Liver (tissue), 9 donors: ENCODE data around the gene CHL1. TPM values are rescaled to one million over a fixed set of nuclear protein-coding genes. Genes with fewer than 3 reads are reported as not detected.

Experiments used
- DNase-seq: peaks from one replicate; pipeline ENCODE4 v3.0.0-alpha.2; 2017; ENCODE audit warnings: low spot score
- H3K27ac ChIP-seq, 2 donors: one replicate each; pipeline ENCODE4 v1.7.0; 2013; ENCODE audit warnings: inconsistent platforms in 2 of 2, low read length in 2 of 2, control low read depth in 1 of 2, low read depth in 1 of 2, mild to moderate bottlenecking in 1 of 2
- H3K27me3 ChIP-seq, 4 donors: one replicate each; pipeline versions ENCODE4 v1.6.1 to v1.7.0; 2013; ENCODE audit warnings: low read length in 3 of 4, inconsistent platforms in 1 of 4, mild to moderate bottlenecking in 1 of 4, moderate library complexity in 1 of 4; ENCODE audit not compliant: control insufficient read depth in 4 of 4, insufficient read depth in 4 of 4
- H3K36me3 ChIP-seq, 4 donors: one replicate each; pipeline versions ENCODE4 v1.6.1 to v1.7.0; 2013; ENCODE audit warnings: low read length in 3 of 4, mild to moderate bottlenecking in 3 of 4, low read depth in 1 of 4, moderate library complexity in 1 of 4; ENCODE audit not compliant: control insufficient read depth in 4 of 4, insufficient read depth in 3 of 4
- H3K4me1 ChIP-seq, 4 donors: one replicate each; pipeline versions ENCODE4 v1.6.1 to v1.7.0; 2013; ENCODE audit warnings: low read length in 3 of 4, mild to moderate bottlenecking in 3 of 4, moderate library complexity in 1 of 4; ENCODE audit not compliant: control insufficient read depth in 4 of 4, insufficient read depth in 4 of 4
- H3K4me3 ChIP-seq, 3 donors: one replicate each; pipeline versions ENCODE4 v1.6.1 to v1.7.0; 2013; ENCODE audit warnings: low read length in 3 of 3, control low read depth in 1 of 3, low read depth in 1 of 3, mild to moderate bottlenecking in 1 of 3
- H3K9ac ChIP-seq, 2 donors: one replicate each; pipeline ENCODE4 v1.7.0; 2013; ENCODE audit warnings: low read length in 2 of 2, mild to moderate bottlenecking in 2 of 2, moderate library complexity in 2 of 2, control low read depth in 1 of 2, low read depth in 1 of 2
- H3K9me3 ChIP-seq, 4 donors: one replicate each; pipeline versions ENCODE4 v1.6.1 to v1.7.0; 2013; ENCODE audit warnings: low read length in 3 of 4; ENCODE audit not compliant: control insufficient read depth in 4 of 4
- ATF3 ChIP-seq: IDR thresholded peaks from 2 replicates; pipeline ENCODE4 v1.6.1; 2016; ENCODE audit warnings: antibody characterized with exemption
- CTCF ChIP-seq: fragments of 150-350 bp; IDR thresholded peaks from 2 replicates; pipeline ENCODE4 v1.5.1; 2017; ENCODE audit warnings: improper control_type of control experiment, low read depth, low read length; ENCODE audit not compliant: missing input control
- EGR1 ChIP-seq, 2 donors: IDR thresholded peaks; 2 replicates each; pipeline ENCODE4 v1.6.1; 2016 to 2018; ENCODE audit warnings: antibody characterized with exemption in 2 of 2, low read depth in 2 of 2
- FOXA1 ChIP-seq: IDR thresholded peaks from 2 replicates; pipeline ENCODE4 v1.6.1; 2016; ENCODE audit warnings: antibody characterized with exemption
- FOXA2 ChIP-seq: IDR thresholded peaks from 2 replicates; pipeline ENCODE4 v1.6.1; 2016; ENCODE audit warnings: antibody characterized with exemption
- GABPA ChIP-seq, 2 donors: IDR thresholded peaks in 1 of 2; conservative IDR thresholded peaks in 1 of 2; 2 replicates each; pipeline ENCODE4 v1.6.1; 2016; ENCODE audit warnings: antibody characterized with exemption in 2 of 2, mild to moderate bottlenecking in 1 of 2, moderate library complexity in 1 of 2
- HNF4A ChIP-seq, 2 donors: conservative IDR thresholded peaks; 2 replicates each; pipeline ENCODE4 v1.6.1; 2016; ENCODE audit warnings: antibody characterized with exemption in 2 of 2, mild to moderate bottlenecking in 2 of 2
- HNF4G ChIP-seq: IDR thresholded peaks from 2 replicates; pipeline ENCODE4 v1.6.1; 2016; ENCODE audit warnings: antibody characterized with exemption
- JUND ChIP-seq, 2 donors: IDR thresholded peaks; 2 replicates each; pipeline ENCODE4 v1.6.1; 2016; ENCODE audit warnings: antibody characterized with exemption in 2 of 2
- MAX ChIP-seq: IDR thresholded peaks from 2 replicates; pipeline ENCODE4 v1.6.1; 2016; ENCODE audit warnings: antibody characterized with exemption
- NR2F2 ChIP-seq: IDR thresholded peaks from 2 replicates; pipeline ENCODE4 v1.6.1; 2016; ENCODE audit warnings: antibody characterized with exemption
- RAD21 ChIP-seq, 2 donors: IDR thresholded peaks; 2 replicates each; pipeline ENCODE4 v1.6.1; 2016; ENCODE audit warnings: antibody characterized with exemption in 2 of 2, mild to moderate bottlenecking in 2 of 2
- REST ChIP-seq: IDR thresholded peaks from 2 replicates; pipeline ENCODE4 v1.6.1; 2016; ENCODE audit warnings: antibody characterized with exemption, mild to moderate bottlenecking
- RXRA ChIP-seq, 2 donors: IDR thresholded peaks; 2 replicates each; pipeline ENCODE4 v1.6.1; 2017 to 2018; ENCODE audit warnings: antibody characterized with exemption in 2 of 2, mild to moderate bottlenecking in 1 of 2
- SP1 ChIP-seq: IDR thresholded peaks from 2 replicates; pipeline ENCODE4 v1.6.1; 2018; ENCODE audit warnings: antibody characterized with exemption, mild to moderate bottlenecking
- TAF1 ChIP-seq: conservative IDR thresholded peaks from 2 replicates; pipeline ENCODE4 v1.6.1; 2016; ENCODE audit warnings: antibody characterized with exemption, mild to moderate bottlenecking
- YY1 ChIP-seq: IDR thresholded peaks from 2 replicates; pipeline ENCODE4 v1.6.1; 2016; ENCODE audit warnings: antibody characterized with exemption, mild to moderate bottlenecking
- ZBTB33 ChIP-seq: IDR thresholded peaks from 2 replicates; pipeline ENCODE4 v1.6.1; 2016; ENCODE audit warnings: antibody characterized with exemption
- WGBS: extraction: QIAGEN DNeasy Blood & Tissue Kit; methylation state at CpG from one replicate; pipeline ENCODE4 v1.1.7; 2013; 5-methylcytosine and 5-hydroxymethylcytosine counted together
- polyA plus RNA-seq, 2 donors: library from polyadenylated mRNA; stranded (reverse) in 1 of 2; unstranded in 1 of 2; fragments of 200-250 nt in 1 of 2; fragments of >200 nt in 1 of 2; fragmentation: Nextera tagmentation in 1 of 2; extraction: Ambion mirVana in 1 of 2; gene quantifications; one replicate each; pipeline versions ENCODE4 v1.2.1 to v1.2.3, GENCODE V29; 2013 to 2015
- total RNA-seq, 2 donors: library from RNA; depleted of rRNA; stranded (reverse); fragments of >200 nt; gene quantifications; one replicate each; pipeline ENCODE4 v1.2.3, GENCODE V29; 2014
- donor health status: healthy.
- donor health status: healthy.
- donor health status: healthy.
- donor health status: healthy.
- donor health status: healthy.

CHL1 gene
- total and polyA plus RNA-seq, 4 donors, result 0.03 to 8.1 (median 0.66) TPM

GRCh38 chr3:270688-271087 is 74.1 kb downstream of the CHL1 start:
- H3K36me3 ChIP-seq, result no peaks in the 10 kb centered on the region
- no peak for DNase-seq
- no peak overlapping the region for H3K4me3 ChIP-seq
- H3K27ac ChIP-seq, result no peak overlapping the region
- WGBS, result 60% methylated on average over 2 of the region's 2 CpGs
- H3K9ac ChIP-seq, result no peak overlapping the region
- no peak for TF ChIP-seq HNF4A (conservative IDR thresholded peaks at IDR 0.05)
- no peak for TF ChIP-seq FOXA2
- TF ChIP-seq JUND (IDR thresholded peaks at IDR 0.05), result no peak
- no peak for TF ChIP-seq ZBTB33
- TF ChIP-seq GABPA (IDR thresholded peaks at IDR 0.05 in 1 of 2, conservative IDR thresholded peaks at IDR 0.05 in 1 of 2), result no peak
- no peak for TF ChIP-seq EGR1 (IDR thresholded peaks at IDR 0.05; ENCODE audit: low read depth in 2 of 2)
- TF ChIP-seq RXRA (IDR thresholded peaks at IDR 0.05), result no peak
- TF ChIP-seq HNF4G, result no peak
- no peaks in the 10 kb centered on the region for H3K4me1 ChIP-seq
- peaks cover 0 to 9% (median 0%) of the 10 kb centered on the region in 4 donors for H3K27me3 ChIP-seq
- H3K9me3 ChIP-seq, result no peaks in the 10 kb centered on the region

GRCh38 chr3:274927-275326 is 78.4 kb downstream of the CHL1 start:
- WGBS, result 38% methylated on average over 2 of the region's 2 CpGs
- H3K4me1 ChIP-seq, result no peaks in the 10 kb centered on the region
- no peak overlapping the region for H3K9ac ChIP-seq
- no peak for TF ChIP-seq YY1
- no peak for TF ChIP-seq TAF1
- no peak for TF ChIP-seq REST
- no peak for TF ChIP-seq MAX
- no peaks in the 10 kb centered on the region for H3K9me3 ChIP-seq
- DNase-seq, result no peak
- H3K27me3 ChIP-seq, result peaks cover 0 to 11% (median 0%) of the 10 kb centered on the region in 4 donors
- no peaks in the 10 kb centered on the region for H3K36me3 ChIP-seq
- H3K4me3 ChIP-seq, result no peak overlapping the region
- H3K27ac ChIP-seq, result no peak overlapping the region

- 67% methylated on average over 1 of the region's 1 CpG for WGBS
- no peaks in the 10 kb centered on the region for H3K4me1 ChIP-seq
- H3K9me3 ChIP-seq, result peaks cover 0 to 4% (median 0%) of the 10 kb centered on the region in 4 donors
- H3K27ac ChIP-seq, result no peak overlapping the region
- no peak overlapping the region for H3K9ac ChIP-seq
- no peaks in the 10 kb centered on the region for H3K36me3 ChIP-seq
- DNase-seq, result no peak
- no peak overlapping the region for H3K4me3 ChIP-seq
- peaks cover 0 to 5% (median 0%) of the 10 kb centered on the region in 4 donors for H3K27me3 ChIP-seq
- no peak for TF ChIP-seq SP1
- TF ChIP-seq RAD21 (IDR thresholded peaks at IDR 0.05), result no peak
- TF ChIP-seq ZBTB33, result no peak
- no peak for TF ChIP-seq TAF1
- TF ChIP-seq YY1, result no peak
- no peak for TF ChIP-seq NR2F2
- no peak for TF ChIP-seq MAX
- TF ChIP-seq GABPA (IDR thresholded peaks at IDR 0.05 in 1 of 2, conservative IDR thresholded peaks at IDR 0.05 in 1 of 2), result no peak
- TF ChIP-seq RXRA (IDR thresholded peaks at IDR 0.05), result no peak
- no peak for TF ChIP-seq FOXA1
- no peak for TF ChIP-seq HNF4G
- no peak for TF ChIP-seq CTCF
- TF ChIP-seq HNF4A (conservative IDR thresholded peaks at IDR 0.05), result no peak
- no peak for TF ChIP-seq FOXA2
- no peak for TF ChIP-seq EGR1 (IDR thresholded peaks at IDR 0.05; ENCODE audit: low read depth in 2 of 2)
- no peak for TF ChIP-seq ATF3
Observed at GRCh38 chr3:277873-278272, 81.3 kb downstream of the CHL1 start.
